OCI-M1 (cell line): ENCODE results near the gene AVL9.
"Not testable (repeated sequence)": the region's sequence is repeated elsewhere in the genome, so short reads cannot be mapped to it uniquely, and the experiment has no call there.

ENCODE experiments used
- DNase-seq: peaks from one replicate; lab custom pipeline; 2025; lab: John Stamatoyannopoulos, UW

AVL9 gene

GRCh38 chr7:32587411-32587948 is 92.2 kb downstream of the AVL9 start:
- no peak for DNase-seq

- peak; percentile 4 for DNase-seq
These were observed 93.4 kb downstream of the AVL9 start for GRCh38 chr7:32588657-32589056.

- no peak for DNase-seq
These were observed 96.6 kb downstream of the AVL9 start for GRCh38 chr7:32591938-32592337.

GRCh38 chr7:32592701-32593100 is 97.4 kb downstream of the AVL9 start:
- DNase-seq: no peak

GRCh38 chr7:32594965-32595490 is 99.7 kb downstream of the AVL9 start:
- DNase-seq: no peak

- not testable (repeated sequence) for DNase-seq
These were observed 105.9 kb downstream of the AVL9 start for GRCh38 chr7:32601196-32601595.

GRCh38 chr7:32602470-32602869 is 107.2 kb downstream of the AVL9 start:
- no peak for DNase-seq

- DNase-seq: not testable (repeated sequence)
These were observed 108.2 kb downstream of the AVL9 start for GRCh38 chr7:32603492-32603891.

GRCh38 chr7:32604047-32604446 is 108.8 kb downstream of the AVL9 start:
- not testable (repeated sequence) for DNase-seq

- no peak for DNase-seq
These were observed 109.7 kb downstream of the AVL9 start for GRCh38 chr7:32605032-32605431.

- DNase-seq: no peak
These were observed 114.2 kb downstream of the AVL9 start for GRCh38 chr7:32609463-32609862.

GRCh38 chr7:32611201-32612099 is 116.2 kb downstream of the AVL9 start:
- DNase-seq: no peak

GRCh38 chr7:32616625-32617024 is 121.3 kb downstream of the AVL9 start:
- DNase-seq: peak; percentile 5

- no peak for DNase-seq
These were observed 123.2 kb downstream of the AVL9 start for GRCh38 chr7:32618470-32618869.

- DNase-seq: no peak
These were observed 123.7 kb downstream of the AVL9 start for GRCh38 chr7:32618987-32619386.

GRCh38 chr7:32619416-32619815 is 124.1 kb downstream of the AVL9 start:
- not testable (repeated sequence) for DNase-seq

- DNase-seq: no peak
These were observed 135.7 kb downstream of the AVL9 start for GRCh38 chr7:32631021-32631420.

GRCh38 chr7:32631590-32632497 is 136.6 kb downstream of the AVL9 start:
- DNase-seq: not testable (repeated sequence)

GRCh38 chr7:32633446-32633845 is 138.2 kb downstream of the AVL9 start:
- DNase-seq: not testable (repeated sequence)

GRCh38 chr7:32634798-32635393 is 139.6 kb downstream of the AVL9 start:
- peak; percentile 30 for DNase-seq

GRCh38 chr7:32636725-32637462 is 141.6 kb downstream of the AVL9 start:
- not testable (repeated sequence) for DNase-seq
